Endothelial cell of umbilical vein (primary cell): Measurements from ENCODE around the gene LYRM9. TPM values are rescaled to one million over a fixed set of nuclear protein-coding genes. Genes with fewer than 3 reads are reported as not detected.

Source experiments
- BruUV-seq: library from RNA; stranded (reverse); fragments of 400-500 nt; replicated peaks from 2 replicates; lab custom pipeline; 2021; lab: Mats Ljungman, UMichigan
- CTCF ChIA-PET: fragments of 300-600, 350-600 bp; sonication (Branson Sonifier 250); formaldehyde crosslinking; loops from one replicate; lab custom pipeline; 2021; ENCODE audit warnings: antibody characterized with exemption, inconsistent platforms; lab: Charles Lee
- POLR2A ChIA-PET: fragments of 300-600, 350-600 bp; sonication (Branson Sonifier 250); formaldehyde crosslinking; loops from one replicate; lab custom pipeline; 2021; ENCODE audit warnings: antibody characterized with exemption, inconsistent platforms; lab: Charles Lee
- DNase-seq: peaks from one replicate; pipeline ENCODE4 v3.0.0-alpha.2; 2011; ENCODE audit warnings: low read depth, low spot score
- FAIRE-seq: peaks from 2 replicates; lab custom pipeline; 2011; peaks lifted over from hg19 to GRCh38; lab: Jason Lieb, UNC
- H2AFZ ChIP-seq: 2 replicates; pipeline ENCODE4 v1.6.0; 2012; ENCODE audit warnings: low read depth, low read length, control low read depth, inconsistent platforms
- H3K27ac ChIP-seq: 2 replicates; pipeline ENCODE4 v1.5.1; 2011; ENCODE audit warnings: low read depth, mild to moderate bottlenecking, control low read depth, low read length, moderate library complexity; ENCODE audit not compliant: insufficient read depth
- H3K27me3 ChIP-seq, 2 experiments: 2 replicates each; pipeline versions ENCODE4 v1.6.0 to v1.6.1; 2011; ENCODE audit warnings: low read length in 2 of 2, mixed read lengths in 1 of 2; ENCODE audit not compliant: control insufficient read depth in 2 of 2, insufficient read depth in 2 of 2
- H3K36me3 ChIP-seq, 2 experiments: 2 replicates in 1 of 2; 3 replicates in 1 of 2; pipeline ENCODE4 v1.5.1; 2011; ENCODE audit warnings: low read length in 2 of 2, mild to moderate bottlenecking in 1 of 2, moderate library complexity in 1 of 2; ENCODE audit not compliant: control insufficient read depth in 2 of 2, insufficient read depth in 2 of 2; ENCODE audit errors: extremely low read depth in 1 of 2
- H3K4me1 ChIP-seq: 3 replicates; pipeline ENCODE4 v1.5.1; 2011; ENCODE audit warnings: mild to moderate bottlenecking, low read length; ENCODE audit not compliant: control insufficient read depth, insufficient read depth; ENCODE audit errors: extremely low read depth
- H3K4me2 ChIP-seq: 2 replicates; pipeline ENCODE4 v1.6.1; 2011; ENCODE audit warnings: low read length, control low read depth, mixed read lengths; ENCODE audit not compliant: insufficient read depth
- H3K4me3 ChIP-seq, 3 experiments: fragments of 200-600 bp in 1 of 3; sonication (generic), shearing (Covaris generic) in 1 of 3; replicated peaks in 1 of 3; 2 replicates each; pipeline ENCODE4 v1.5.1; 2011 to 2016; ENCODE audit warnings: control low read depth in 3 of 3, low read length in 3 of 3, mild to moderate bottlenecking in 2 of 3, inconsistent platforms in 1 of 3, low read depth in 1 of 3, moderate library complexity in 1 of 3; ENCODE audit not compliant: insufficient read depth in 1 of 3
- H3K79me2 ChIP-seq: 2 replicates; pipeline ENCODE4 v1.6.0; 2012; ENCODE audit warnings: low read length, inconsistent platforms; ENCODE audit not compliant: control insufficient read depth, insufficient read depth
- H3K9ac ChIP-seq: replicated peaks from 2 replicates; pipeline ENCODE3; 2011; ENCODE audit warnings: low read length, control low read depth; ENCODE audit not compliant: insufficient read depth; ENCODE audit errors: extremely low read depth
- H3K9me1 ChIP-seq: replicated peaks from 3 replicates; pipeline ENCODE4 v1.6.0; 2011; ENCODE audit warnings: mild to moderate bottlenecking, low read length; ENCODE audit not compliant: control insufficient read depth, insufficient read depth; ENCODE audit errors: extremely low read depth
- H3K9me3 ChIP-seq: replicated peaks from 2 replicates; pipeline ENCODE4 v1.5.1; 2012; ENCODE audit warnings: low read length, inconsistent platforms; ENCODE audit not compliant: control insufficient read depth, insufficient read depth
- H4K20me1 ChIP-seq: replicated peaks from 2 replicates; pipeline ENCODE3; 2011; ENCODE audit warnings: mild to moderate bottlenecking, low read length; ENCODE audit not compliant: control insufficient read depth, insufficient read depth; ENCODE audit errors: extremely low read depth
- CTCF ChIP-seq, 2 donors: IDR thresholded peaks; 1 replicate in 1 of 2; 2 replicates in 1 of 2; pipeline ENCODE4 v1.5.1; 2011; ENCODE audit warnings: low read length in 2 of 2, mild to moderate bottlenecking in 2 of 2, moderate library complexity in 2 of 2, control low read depth in 1 of 2, inconsistent platforms in 1 of 2, low read depth in 1 of 2; ENCODE audit not compliant: insufficient read depth in 1 of 2; ENCODE audit errors: extremely low read depth in 1 of 2
- EZH2 ChIP-seq: IDR thresholded peaks from 2 replicates; pipeline ENCODE4 v1.6.1; 2012; ENCODE audit warnings: borderline replicate concordance, low read depth, mild to moderate bottlenecking, moderate library complexity, low read length, inconsistent platforms; ENCODE audit not compliant: severe bottlenecking
- FOS ChIP-seq: IDR thresholded peaks from 2 replicates; pipeline ENCODE4 v1.6.1; 2011; ENCODE audit warnings: mild to moderate bottlenecking, low read length, moderate library complexity, borderline replicate concordance; ENCODE audit not compliant: insufficient read depth
- GATA2 ChIP-seq: IDR thresholded peaks from 2 replicates; pipeline ENCODE4 v1.7.0; 2011; ENCODE audit warnings: low read depth, mild to moderate bottlenecking, moderate library complexity, mixed read lengths, low read length; ENCODE audit not compliant: insufficient read length, insufficient read depth
- JUN ChIP-seq: IDR thresholded peaks from 2 replicates; pipeline ENCODE4 v1.6.1; 2011; ENCODE audit warnings: borderline replicate concordance, low read depth; ENCODE audit not compliant: insufficient read length, insufficient read depth
- MAX ChIP-seq: IDR thresholded peaks from 2 replicates; pipeline ENCODE4 v1.6.1; 2011; ENCODE audit not compliant: insufficient read depth, insufficient read length
- MYC ChIP-seq: IDR thresholded peaks from one replicate; pipeline ENCODE4 v1.6.1; 2011; ENCODE audit warnings: mild to moderate bottlenecking, low read depth, low read length
- POLR2A ChIP-seq: IDR thresholded peaks from 2 replicates; pipeline ENCODE4 v1.6.1; 2012; ENCODE audit warnings: low read depth, mild to moderate bottlenecking, control low read depth, low read length
- POLR2AphosphoS5 ChIP-seq: IDR thresholded peaks from 2 replicates; pipeline ENCODE4 v1.6.1; 2012; ENCODE audit warnings: low read depth, mild to moderate bottlenecking, control low read depth, low read length, moderate library complexity; ENCODE audit not compliant: insufficient read depth
- dilution Hi-C: fragments of 300-500 bp; cut with MboI; formaldehyde crosslinking; loops from one replicate; pipeline ENCODE4 v1.15.0; 2019; ENCODE audit warnings: low sequenced_read_pairs; ENCODE audit not compliant: extremely low pct_ligation_motif_present
- intact Hi-C: fragments of 100-400 bp; cut with micrococcal nuclease; formaldehyde crosslinking; loops from one replicate; pipeline ENCODE4 v1.10.0; 2022
- polyA plus RNA-seq, 4 experiments: library from polyadenylated mRNA; depleted of rRNA in 3 of 4; stranded (reverse) in 3 of 4; unstranded in 1 of 4; fragments of >200 nt; gene quantifications; 2 replicates each; pipeline versions ENCODE4 v1.2.1 to v1.2.3, GENCODE V29; 2011 to 2012; ENCODE audit warnings: missing spikeins in 1 of 4
- total RNA-seq: library from RNA; stranded (reverse); gene quantifications from 2 replicates; pipeline ENCODE4 v1.2.3, GENCODE V29; 2021

The LYRM9 gene
- total and polyA plus RNA-seq, 2 donors (not counting 3 experiments of a cell fraction or from before 2014, with no cell fraction given): 3.0 to 4.0 TPM

- BruUV-seq: no TSS peak
- ChIA-PET CTCF (interaction anchor here (3.2 kb wide), 1 partner anchor 13 kb away, joined by 11 read pairs; the partner anchor contains the start of gene LYRM9), POLR2A (no interaction called here)
- no peak for TF ChIP-seq POLR2AphosphoS5
- no peak for TF ChIP-seq CTCF (IDR thresholded peaks at IDR 0.05; ENCODE audit: extremely low read depth in 1 of 2, insufficient read depth in 1 of 2, low read depth in 1 of 2, low read length in 2 of 2)
- TF ChIP-seq MAX: no peak
- no peak for TF ChIP-seq GATA2
- no peak for TF ChIP-seq FOS
- TF ChIP-seq MYC: no peak
- no peak for TF ChIP-seq EZH2
- TF ChIP-seq POLR2A: no peak
- TF ChIP-seq JUN: no peak
- no peaks in the 10 kb centered on the region for H3K36me3 ChIP-seq
- no peak overlapping the region for H3K4me3 ChIP-seq
- H3K9me1 ChIP-seq: no peaks in the 10 kb centered on the region
- no peak overlapping the region for H3K27ac ChIP-seq
- H3K9me3 ChIP-seq: no peaks in the 10 kb centered on the region
- peaks cover 5 to 17% of the 10 kb centered on the region in 2 experiments for H3K27me3 ChIP-seq
- H4K20me1 ChIP-seq: no peaks in the 10 kb centered on the region
- FAIRE-seq (no peak), DNase-seq (no peak)
- no peak overlapping the region for H3K4me2 ChIP-seq
- dilution Hi-C loops: no loop called here
- H2AFZ ChIP-seq: no peak overlapping the region
- intact Hi-C loops: no loop called here
- no peaks in the 10 kb centered on the region for H3K79me2 ChIP-seq
- H3K4me1 ChIP-seq: no peaks in the 10 kb centered on the region
- H3K9ac ChIP-seq: no peak overlapping the region
Observed at GRCh38 chr17:27906226-27906580, 13.0 kb upstream of the LYRM9 start.
